Uterus (tissue), 2 donors: ENCODE results near the gene NT5DC3.

Source experiments
- CTCF ChIP-seq, 4 experiments: fragments of 200-600 bp in 2 of 4; fragments of 450-650 bp in 2 of 4; sonication (generic) in 2 of 4; IDR thresholded peaks; one replicate each; pipeline ENCODE4 v1.5.1; 2016 to 2019; ENCODE audit warnings: antibody characterized with exemption in 4 of 4, mild to moderate bottlenecking in 2 of 4, moderate library complexity in 1 of 4
- POLR2A ChIP-seq, 2 donors: fragments of 450-650 bp; IDR thresholded peaks; one replicate each; pipeline ENCODE4 v1.6.1; 2016; ENCODE audit warnings: antibody characterized with exemption in 2 of 2, mild to moderate bottlenecking in 1 of 2, moderate library complexity in 1 of 2

GRCh38 chr12:103817791-103818190 is 23.2 kb downstream of the NT5DC3 start:
- TF ChIP-seq CTCF (IDR thresholded peaks at IDR 0.05): no peak
- TF ChIP-seq POLR2A (IDR thresholded peaks at IDR 0.05): no peak
